Retinal pigment epithelial cell (primary cell): ENCODE data around the gene NUDT4.

Source experiments
- DNase-seq: peaks from one replicate; pipeline ENCODE4 v3.0.0-alpha.2; 2010; ENCODE audit warnings: low read depth
- H3K4me3 ChIP-seq: 2 replicates; pipeline ENCODE4 v1.5.1; 2011; ENCODE audit warnings: mild to moderate bottlenecking, low read length, control low read depth, moderate library complexity
- CTCF ChIP-seq: conservative IDR thresholded peaks from 2 replicates; pipeline ENCODE4 v1.5.1; 2011; ENCODE audit warnings: low read depth, low read length, control low read depth, inconsistent platforms

Gene NUDT4

GRCh38 chr12:93447555-93448290 lies 70.0 kb downstream of the NUDT4 start:
- no peak overlapping the region for H3K4me3 ChIP-seq
- no peak for TF ChIP-seq CTCF
- no peak for DNase-seq

- TF ChIP-seq CTCF = no peak
- no peak for DNase-seq
- no peak overlapping the region for H3K4me3 ChIP-seq
Measured at GRCh38 chr12:93448796-93449195, 71.1 kb downstream of the NUDT4 start.

GRCh38 chr12:93449277-93449676 lies 71.6 kb downstream of the NUDT4 start:
- DNase-seq = no peak
- no peak for TF ChIP-seq CTCF
- H3K4me3 ChIP-seq = no peak overlapping the region

- H3K4me3 ChIP-seq = no peak overlapping the region
- TF ChIP-seq CTCF = no peak
- no peak for DNase-seq
Measured at GRCh38 chr12:93451423-93452158, 73.9 kb downstream of the NUDT4 start.

- no peak overlapping the region for H3K4me3 ChIP-seq
- DNase-seq = no peak
- TF ChIP-seq CTCF = no peak
Measured at GRCh38 chr12:93453633-93454032, 75.9 kb downstream of the NUDT4 start.

GRCh38 chr12:93456077-93456476 lies 78.4 kb downstream of the NUDT4 start:
- TF ChIP-seq CTCF = no peak
- no peak for DNase-seq
- H3K4me3 ChIP-seq = no peak overlapping the region
